ENCODE results near the gene STATH.
"Not testable (repeated sequence)": the region's sequence is repeated elsewhere in the genome, so short reads cannot be mapped to it uniquely, and the experiment has no call there.

STATH gene

DNA sequence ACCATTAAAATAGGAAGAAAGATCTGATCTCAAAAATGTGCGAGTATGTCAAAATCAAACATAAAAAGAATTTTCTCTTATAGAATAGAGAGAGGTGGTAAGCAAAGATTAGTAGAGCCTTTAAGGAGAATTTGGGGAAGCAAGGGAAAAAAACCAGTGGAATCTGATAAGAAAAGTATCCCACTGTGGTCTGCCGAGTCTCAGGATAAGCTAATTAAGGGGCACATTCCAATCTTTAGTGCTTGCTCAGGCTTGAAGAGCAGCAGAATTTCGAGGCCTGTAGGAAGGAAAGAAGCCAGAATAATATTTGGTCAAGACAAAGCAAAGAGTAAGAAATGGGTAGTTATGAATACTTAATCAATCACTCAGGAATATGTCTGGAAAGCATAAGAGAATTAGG lies 13.0 kb downstream of the STATH start:
- H3K4me3 ChIP-seq (ENCODE audit: low read depth, low read length) = no peak overlapping the region
- TF ChIP-seq, protein P1, sequence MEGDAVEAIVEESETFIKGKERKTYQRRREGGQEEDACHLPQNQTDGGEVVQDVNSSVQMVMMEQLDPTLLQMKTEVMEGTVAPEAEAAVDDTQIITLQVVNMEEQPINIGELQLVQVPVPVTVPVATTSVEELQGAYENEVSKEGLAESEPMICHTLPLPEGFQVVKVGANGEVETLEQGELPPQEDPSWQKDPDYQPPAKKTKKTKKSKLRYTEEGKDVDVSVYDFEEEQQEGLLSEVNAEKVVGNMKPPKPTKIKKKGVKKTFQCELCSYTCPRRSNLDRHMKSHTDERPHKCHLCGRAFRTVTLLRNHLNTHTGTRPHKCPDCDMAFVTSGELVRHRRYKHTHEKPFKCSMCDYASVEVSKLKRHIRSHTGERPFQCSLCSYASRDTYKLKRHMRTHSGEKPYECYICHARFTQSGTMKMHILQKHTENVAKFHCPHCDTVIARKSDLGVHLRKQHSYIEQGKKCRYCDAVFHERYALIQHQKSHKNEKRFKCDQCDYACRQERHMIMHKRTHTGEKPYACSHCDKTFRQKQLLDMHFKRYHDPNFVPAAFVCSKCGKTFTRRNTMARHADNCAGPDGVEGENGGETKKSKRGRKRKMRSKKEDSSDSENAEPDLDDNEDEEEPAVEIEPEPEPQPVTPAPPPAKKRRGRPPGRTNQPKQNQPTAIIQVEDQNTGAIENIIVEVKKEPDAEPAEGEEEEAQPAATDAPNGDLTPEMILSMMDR (IDR thresholded peaks at IDR 0.05; ENCODE audit: low read depth, low read length) = no peak

DNA sequence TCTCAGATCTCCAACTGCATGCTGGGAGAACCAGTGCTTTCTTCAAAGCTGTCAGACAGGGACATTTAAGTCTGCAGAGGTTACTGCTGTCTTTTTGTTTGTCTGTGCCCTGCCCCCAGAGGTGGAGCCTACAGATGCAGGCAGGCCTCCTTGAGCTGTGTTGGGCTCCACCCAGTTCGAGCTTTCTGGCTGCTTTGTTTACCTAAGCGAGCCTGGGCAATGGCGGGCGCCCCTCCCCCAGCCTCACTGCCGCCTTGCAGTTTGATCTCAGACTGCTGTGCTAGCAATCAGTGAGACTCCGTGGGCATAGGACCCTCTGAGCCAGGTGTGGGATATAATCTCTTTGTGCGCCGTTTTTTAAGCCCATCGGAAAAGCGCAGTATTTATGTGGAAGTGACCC lies 23.2 kb downstream of the STATH start:
- not testable (repeated sequence) for H3K4me3 ChIP-seq (ENCODE audit: low read depth, low read length)

DNA sequence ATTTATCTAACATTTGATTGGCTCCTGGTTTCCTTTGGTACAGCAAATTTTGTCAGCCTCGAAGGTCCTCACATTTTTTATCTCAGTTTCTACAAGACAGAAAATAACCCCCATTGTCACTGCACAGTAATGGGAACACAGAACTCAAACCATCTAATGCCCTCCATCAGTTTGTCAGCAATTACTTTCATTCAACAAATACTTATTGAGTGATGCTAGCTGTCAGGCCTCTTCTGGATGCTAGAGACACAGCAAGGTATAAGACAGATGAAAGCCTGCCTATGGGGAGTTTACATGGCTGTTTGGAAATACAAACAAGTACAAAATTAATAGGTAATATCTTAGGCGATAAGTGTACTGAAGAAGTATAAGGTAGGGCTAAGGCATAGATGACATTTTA lies 27.5 kb downstream of the STATH start:
- no peak overlapping the region for H3K4me3 ChIP-seq (ENCODE audit: low read depth, low read length)
- TF ChIP-seq, protein P1 (IDR thresholded peaks at IDR 0.05; ENCODE audit: low read depth, low read length) = no peak

DNA sequence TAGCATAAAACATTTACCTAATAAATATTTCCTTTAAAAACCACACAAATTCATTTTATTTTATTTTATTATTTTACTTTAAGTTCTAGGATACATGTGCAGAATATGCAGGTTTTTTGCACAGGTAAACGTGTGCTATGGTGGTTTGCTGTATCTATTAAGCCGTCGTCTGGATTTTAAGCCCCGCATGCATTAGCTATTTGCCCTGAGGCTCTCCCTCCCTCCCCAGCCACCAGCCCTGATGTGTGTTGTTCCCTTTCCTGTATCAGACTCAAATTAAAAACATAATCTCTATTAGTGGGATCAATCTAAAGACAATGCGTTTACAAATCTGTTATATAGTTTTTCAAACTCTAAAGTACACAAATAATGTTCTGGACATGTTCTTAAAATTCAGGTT lies 31.2 kb downstream of the STATH start:
- TF ChIP-seq, protein P1 (IDR thresholded peaks at IDR 0.05; ENCODE audit: low read depth, low read length) = no peak
- no peak overlapping the region for H3K4me3 ChIP-seq (ENCODE audit: low read depth, low read length)

DNA sequence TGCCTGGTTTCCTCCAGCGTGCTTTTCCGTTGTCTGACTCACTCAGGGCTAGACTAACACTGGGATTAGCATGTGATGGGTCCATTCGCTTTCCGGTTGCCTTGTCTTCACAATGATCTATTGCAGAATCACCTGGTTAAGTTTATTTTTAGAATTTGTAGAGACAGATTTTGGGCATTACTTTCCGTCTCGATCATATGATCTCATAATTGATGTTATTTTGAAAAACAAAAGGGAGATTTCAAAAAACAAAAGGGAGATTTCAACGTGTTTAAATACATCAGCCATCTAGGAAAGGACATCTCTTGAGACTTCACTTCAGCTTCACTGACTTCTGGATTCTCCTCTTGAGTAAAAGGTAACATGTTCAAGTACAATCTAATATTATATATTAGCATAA lies 32.4 kb downstream of the STATH start, which contains the start of gene HTN3:
TSS of gene HTN3 (plus strand) at position 301 of the 400 bp plus-strand sequence. CDS start 2,282 bp downstream, outside the sequence.
- H3K4me3 ChIP-seq (ENCODE audit: low read depth, low read length) = not testable (repeated sequence)

DNA sequence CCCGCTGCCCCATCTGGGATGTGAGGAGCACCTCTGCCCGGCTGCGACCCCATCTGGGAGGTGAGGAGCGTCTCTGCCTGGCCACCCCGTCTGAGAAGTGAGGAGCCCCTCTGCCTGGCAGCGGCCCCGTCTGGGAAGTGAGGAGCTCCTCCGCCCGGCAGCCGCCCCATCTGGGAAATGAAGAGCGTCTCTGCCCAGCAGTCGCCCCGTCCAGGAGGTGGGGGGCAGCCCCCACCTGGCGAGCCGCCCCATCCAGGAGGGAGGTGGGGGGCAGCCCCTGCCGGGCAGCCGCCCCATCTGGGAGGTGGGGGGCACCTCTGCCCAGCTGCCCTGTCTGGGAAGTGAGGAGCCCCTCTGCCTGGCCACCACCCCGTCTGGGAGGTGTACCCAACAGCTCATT lies 41.8 kb downstream of the STATH start:
- H3K4me3 ChIP-seq (ENCODE audit: low read depth, low read length) = not testable (repeated sequence)

DNA sequence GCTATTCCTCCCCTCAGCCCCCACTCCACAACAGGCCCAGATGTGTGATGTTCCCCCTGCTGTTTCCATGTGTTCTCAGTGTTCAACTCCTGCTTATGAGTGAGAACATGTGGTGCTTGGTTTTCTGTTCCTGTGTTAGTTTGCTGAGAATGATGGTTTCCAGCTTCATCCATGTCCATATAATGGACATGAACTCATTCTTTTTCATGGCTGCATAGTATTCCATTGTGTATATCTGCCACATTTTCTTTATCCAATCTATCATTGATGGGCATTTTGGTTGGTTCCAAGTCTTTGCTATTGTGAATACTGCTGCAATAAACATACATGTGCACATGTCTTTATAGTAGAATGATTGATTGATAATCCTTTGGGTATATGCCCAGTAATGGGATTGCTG lies 44.2 kb downstream of the STATH start:
- H3K4me3 ChIP-seq (ENCODE audit: low read depth, low read length) = not testable (repeated sequence)

DNA sequence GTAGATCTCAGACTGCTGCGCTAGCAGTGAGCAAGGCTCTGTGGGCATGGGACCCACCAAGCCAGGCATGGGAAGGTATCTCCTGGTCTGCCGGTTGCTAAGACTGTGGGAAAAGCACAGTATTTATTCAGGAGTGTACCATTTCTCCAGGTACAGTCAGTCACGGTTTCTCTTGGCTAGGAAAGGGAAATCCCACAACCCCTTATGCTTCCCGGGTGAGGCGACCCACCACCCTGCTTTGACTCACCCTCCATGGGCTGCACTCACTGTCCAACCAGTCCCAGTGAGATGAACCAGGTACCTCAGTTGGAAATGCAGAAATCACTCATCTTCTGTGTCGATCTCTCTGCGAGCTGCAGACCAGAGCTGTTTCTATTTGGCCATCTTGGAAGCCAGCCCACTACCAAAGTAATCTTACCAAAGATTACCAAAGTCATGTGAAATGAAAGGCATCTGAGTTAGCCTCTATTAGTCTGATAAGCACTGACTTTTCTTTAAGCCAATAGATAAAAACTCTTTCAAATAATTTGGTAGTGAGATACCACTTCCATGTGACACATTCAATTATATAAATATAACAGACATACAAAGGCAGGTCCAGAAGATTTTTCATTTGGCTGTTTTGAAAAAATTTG lies 46.0 kb downstream of the STATH start:
- no peak overlapping the region for H3K4me3 ChIP-seq (ENCODE audit: low read depth, low read length)
- TF ChIP-seq, protein P1 (IDR thresholded peaks at IDR 0.05; ENCODE audit: low read depth, low read length) = no peak

DNA sequence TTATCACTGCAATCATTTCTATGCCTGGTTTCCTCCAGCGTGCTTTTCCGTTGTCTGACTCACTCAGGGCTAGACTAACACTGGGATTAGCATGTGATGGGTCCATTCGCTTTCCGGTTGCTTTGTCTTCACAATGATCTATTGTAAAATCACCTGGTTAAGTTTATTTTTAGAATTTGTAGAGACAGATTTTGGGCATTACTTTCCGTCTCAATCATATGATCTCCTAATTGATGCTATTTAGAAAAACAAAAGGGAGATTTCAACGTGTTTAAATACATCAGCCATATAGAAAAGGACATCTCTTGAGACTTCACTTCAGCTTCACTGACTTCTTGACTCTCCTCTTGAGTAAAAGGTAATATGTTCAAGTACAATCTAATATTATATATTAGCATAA lies 54.4 kb downstream of the STATH start, which contains the start of gene HTN1:
TSS of gene HTN1 (plus strand) at position 301 of the 400 bp plus-strand sequence. CDS start 2,639 bp downstream, outside the sequence.
- not testable (repeated sequence) for H3K4me3 ChIP-seq (ENCODE audit: low read depth, low read length)

All from WI38 (cell line).